RWPE1 (cell line): ENCODE measurements around the gene RBM6.

Source experiments
- CTCF ChIA-PET: fragments of 350-600 bp; sonication (Branson Sonifier 250); formaldehyde crosslinking; extraction: SDS; loops from one replicate; lab custom pipeline; 2021; lab: Yijun Ruan, JAX
- POLR2A ChIA-PET: fragments of 400-600 bp; formaldehyde crosslinking; extraction: SDS; loops from one replicate; lab custom pipeline; 2020; ENCODE audit warnings: antibody characterized with exemption; ENCODE audit not compliant: low non-redundant PET; lab: Yijun Ruan, JAX
- DNase-seq: peaks from one replicate; pipeline ENCODE4 v3.0.0; 2012; ENCODE audit warnings: low spot score
- H3K27ac ChIP-seq: fragments of 450-650 bp; 2 replicates; pipeline ENCODE4 v1.5.1; 2017
- CTCF ChIP-seq: fragments of 450-650 bp; conservative IDR thresholded peaks from 2 replicates; pipeline ENCODE4 v1.5.1; 2017; ENCODE audit warnings: low read depth, mild to moderate bottlenecking

RBM6 gene

GRCh38 chr3:49937090-49937489 lies 2.9 kb upstream of the RBM6 start:
- DNase-seq: no peak
- TF ChIP-seq CTCF: no peak
- no peak overlapping the region for H3K27ac ChIP-seq
- ChIA-PET CTCF (interaction anchor here (0.6 to 0.7 kb wide), 2 partner anchors 51 to 55 kb away, joined by 4 to 7 read pairs; no protein-coding TSS in a partner anchor), POLR2A (no interaction called here)

GRCh38 chr3:49940667-49941249 lies 808 bp downstream of the RBM6 start:
- POLR2A ChIA-PET: no interaction called here
- no peak for DNase-seq
- TF ChIP-seq CTCF: no peak
- H3K27ac ChIP-seq: peak overlapping the region; percentile 96
- CTCF ChIA-PET: interaction anchor here (0.6 kb wide), 1 partner anchor 34 kb away, joined by 4 read pairs; no protein-coding TSS in a partner anchor

GRCh38 chr3:49942651-49943050 lies 2.7 kb downstream of the RBM6 start:
- DNase-seq: no peak
- CTCF ChIA-PET: no interaction called here
- no peak overlapping the region; the same call in 1 of the 2 replicates for H3K27ac ChIP-seq
- POLR2A ChIA-PET: no interaction called here
- no peak for TF ChIP-seq CTCF

GRCh38 chr3:49952924-49953323 lies 13.0 kb downstream of the RBM6 start:
- ChIA-PET POLR2A (no interaction called here), CTCF (no interaction called here)
- no peak overlapping the region for H3K27ac ChIP-seq
- TF ChIP-seq CTCF: no peak
- DNase-seq: no peak

GRCh38 chr3:49955636-49956035 lies 15.7 kb downstream of the RBM6 start:
- no peak for DNase-seq
- POLR2A ChIA-PET: no interaction called here
- TF ChIP-seq CTCF: no peak
- no peak overlapping the region for H3K27ac ChIP-seq
- CTCF ChIA-PET: interaction anchor here (0.6 kb wide), 1 partner anchor 1666 kb away, joined by 6 read pairs; no protein-coding TSS in a partner anchor

GRCh38 chr3:49966233-49966942 lies 26.4 kb downstream of the RBM6 start:
- ChIA-PET CTCF (interaction anchor here (0.6 kb wide), 1 partner anchor 217 kb away, joined by 3 read pairs; no protein-coding TSS in a partner anchor), POLR2A (no interaction called here)
- DNase-seq: peak; percentile 20
- no peak for TF ChIP-seq CTCF
- no peak overlapping the region for H3K27ac ChIP-seq
